Measurements from ENCODE around the gene SPAG6.

Gene SPAG6

GRCh38 chr10:22442063-22442462, 96.8 kb downstream of the SPAG6 start:
- ATAC-seq, result peak; percentile 69
- TF ChIP-seq OSR1 (CRISPR knock-in tag; IDR thresholded peaks at IDR 0.05) (no peak), ZFP30 (CRISPR knock-in tag; IDR thresholded peaks at IDR 0.05) (no peak), RARB (CRISPR knock-in tag; IDR thresholded peaks at IDR 0.05) (no peak), ZFP3 (CRISPR knock-in tag; IDR thresholded peaks at IDR 0.05) (no peak), BACH2 (CRISPR knock-in tag; IDR thresholded peaks at IDR 0.05; ENCODE audit: borderline replicate concordance) (no peak), ESRRG (CRISPR knock-in tag; IDR thresholded peaks at IDR 0.05) (no peak), ARNTL (CRISPR knock-in tag; IDR thresholded peaks at IDR 0.05; ENCODE audit: borderline replicate concordance, low read depth) (no peak), ZNF8 (CRISPR knock-in tag; IDR thresholded peaks at IDR 0.05) (no peak), CSDC2 (CRISPR knock-in tag; IDR thresholded peaks at IDR 0.05) (peak; percentile 44; the same call in 1 of the 2 replicates), GLIS3 (CRISPR knock-in tag; IDR thresholded peaks at IDR 0.05) (peak; percentile 74; the same call in 1 of the 2 replicates), TCF4 (CRISPR knock-in tag; IDR thresholded peaks at IDR 0.05; ENCODE audit: borderline replicate concordance) (peak; percentile 92), ZC3H10 (CRISPR knock-in tag; IDR thresholded peaks at IDR 0.05) (no peak), PPARA (CRISPR knock-in tag; IDR thresholded peaks at IDR 0.05; ENCODE audit: borderline replicate concordance) (no peak), SNAI2 (CRISPR knock-in tag; IDR thresholded peaks at IDR 0.05) (0 out of 2 replicates have a peak, but pooled peaks have one; percentile 42), ISL1 (CRISPR knock-in tag; IDR thresholded peaks at IDR 0.05) (peak; percentile 77), ZNF565 (CRISPR knock-in tag; conservative IDR thresholded peaks at IDR 0.05; ENCODE audit: low read depth) (no peak), TOX (CRISPR knock-in tag; IDR thresholded peaks at IDR 0.05; ENCODE audit: borderline replicate concordance) (no peak), ZNF70 (CRISPR knock-in tag; IDR thresholded peaks at IDR 0.05) (no peak), POU6F1 (CRISPR knock-in tag; IDR thresholded peaks at IDR 0.05; ENCODE audit: borderline replicate concordance, low read depth) (no peak)
- TF ChIP-seq, protein P1, sequence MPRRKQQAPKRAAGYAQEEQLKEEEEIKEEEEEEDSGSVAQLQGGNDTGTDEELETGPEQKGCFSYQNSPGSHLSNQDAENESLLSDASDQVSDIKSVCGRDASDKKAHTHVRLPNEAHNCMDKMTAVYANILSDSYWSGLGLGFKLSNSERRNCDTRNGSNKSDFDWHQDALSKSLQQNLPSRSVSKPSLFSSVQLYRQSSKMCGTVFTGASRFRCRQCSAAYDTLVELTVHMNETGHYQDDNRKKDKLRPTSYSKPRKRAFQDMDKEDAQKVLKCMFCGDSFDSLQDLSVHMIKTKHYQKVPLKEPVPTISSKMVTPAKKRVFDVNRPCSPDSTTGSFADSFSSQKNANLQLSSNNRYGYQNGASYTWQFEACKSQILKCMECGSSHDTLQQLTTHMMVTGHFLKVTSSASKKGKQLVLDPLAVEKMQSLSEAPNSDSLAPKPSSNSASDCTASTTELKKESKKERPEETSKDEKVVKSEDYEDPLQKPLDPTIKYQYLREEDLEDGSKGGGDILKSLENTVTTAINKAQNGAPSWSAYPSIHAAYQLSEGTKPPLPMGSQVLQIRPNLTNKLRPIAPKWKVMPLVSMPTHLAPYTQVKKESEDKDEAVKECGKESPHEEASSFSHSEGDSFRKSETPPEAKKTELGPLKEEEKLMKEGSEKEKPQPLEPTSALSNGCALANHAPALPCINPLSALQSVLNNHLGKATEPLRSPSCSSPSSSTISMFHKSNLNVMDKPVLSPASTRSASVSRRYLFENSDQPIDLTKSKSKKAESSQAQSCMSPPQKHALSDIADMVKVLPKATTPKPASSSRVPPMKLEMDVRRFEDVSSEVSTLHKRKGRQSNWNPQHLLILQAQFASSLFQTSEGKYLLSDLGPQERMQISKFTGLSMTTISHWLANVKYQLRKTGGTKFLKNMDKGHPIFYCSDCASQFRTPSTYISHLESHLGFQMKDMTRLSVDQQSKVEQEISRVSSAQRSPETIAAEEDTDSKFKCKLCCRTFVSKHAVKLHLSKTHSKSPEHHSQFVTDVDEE (CRISPR knock-in tag; IDR thresholded peaks at IDR 0.05), result peak; percentile 95
- TF ChIP-seq, protein P2, sequence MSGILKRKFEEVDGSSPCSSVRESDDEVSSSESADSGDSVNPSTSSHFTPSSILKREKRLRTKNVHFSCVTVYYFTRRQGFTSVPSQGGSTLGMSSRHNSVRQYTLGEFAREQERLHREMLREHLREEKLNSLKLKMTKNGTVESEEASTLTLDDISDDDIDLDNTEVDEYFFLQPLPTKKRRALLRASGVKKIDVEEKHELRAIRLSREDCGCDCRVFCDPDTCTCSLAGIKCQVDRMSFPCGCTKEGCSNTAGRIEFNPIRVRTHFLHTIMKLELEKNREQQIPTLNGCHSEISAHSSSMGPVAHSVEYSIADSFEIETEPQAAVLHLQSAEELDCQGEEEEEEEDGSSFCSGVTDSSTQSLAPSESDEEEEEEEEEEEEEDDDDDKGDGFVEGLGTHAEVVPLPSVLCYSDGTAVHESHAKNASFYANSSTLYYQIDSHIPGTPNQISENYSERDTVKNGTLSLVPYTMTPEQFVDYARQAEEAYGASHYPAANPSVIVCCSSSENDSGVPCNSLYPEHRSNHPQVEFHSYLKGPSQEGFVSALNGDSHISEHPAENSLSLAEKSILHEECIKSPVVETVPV (CRISPR knock-in tag; IDR thresholded peaks at IDR 0.05), result 0 out of 2 replicates have a peak, but pooled peaks have one; percentile 28
- TF ChIP-seq, protein P3, sequence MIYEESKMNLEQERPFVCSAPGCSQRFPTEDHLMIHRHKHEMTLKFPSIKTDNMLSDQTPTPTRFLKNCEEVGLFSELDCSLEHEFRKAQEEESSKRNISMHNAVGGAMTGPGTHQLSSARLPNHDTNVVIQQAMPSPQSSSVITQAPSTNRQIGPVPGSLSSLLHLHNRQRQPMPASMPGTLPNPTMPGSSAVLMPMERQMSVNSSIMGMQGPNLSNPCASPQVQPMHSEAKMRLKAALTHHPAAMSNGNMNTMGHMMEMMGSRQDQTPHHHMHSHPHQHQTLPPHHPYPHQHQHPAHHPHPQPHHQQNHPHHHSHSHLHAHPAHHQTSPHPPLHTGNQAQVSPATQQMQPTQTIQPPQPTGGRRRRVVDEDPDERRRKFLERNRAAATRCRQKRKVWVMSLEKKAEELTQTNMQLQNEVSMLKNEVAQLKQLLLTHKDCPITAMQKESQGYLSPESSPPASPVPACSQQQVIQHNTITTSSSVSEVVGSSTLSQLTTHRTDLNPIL (CRISPR knock-in tag; IDR thresholded peaks at IDR 0.05; ENCODE audit: low read depth), result no peak
- TF ChIP-seq, protein P4, sequence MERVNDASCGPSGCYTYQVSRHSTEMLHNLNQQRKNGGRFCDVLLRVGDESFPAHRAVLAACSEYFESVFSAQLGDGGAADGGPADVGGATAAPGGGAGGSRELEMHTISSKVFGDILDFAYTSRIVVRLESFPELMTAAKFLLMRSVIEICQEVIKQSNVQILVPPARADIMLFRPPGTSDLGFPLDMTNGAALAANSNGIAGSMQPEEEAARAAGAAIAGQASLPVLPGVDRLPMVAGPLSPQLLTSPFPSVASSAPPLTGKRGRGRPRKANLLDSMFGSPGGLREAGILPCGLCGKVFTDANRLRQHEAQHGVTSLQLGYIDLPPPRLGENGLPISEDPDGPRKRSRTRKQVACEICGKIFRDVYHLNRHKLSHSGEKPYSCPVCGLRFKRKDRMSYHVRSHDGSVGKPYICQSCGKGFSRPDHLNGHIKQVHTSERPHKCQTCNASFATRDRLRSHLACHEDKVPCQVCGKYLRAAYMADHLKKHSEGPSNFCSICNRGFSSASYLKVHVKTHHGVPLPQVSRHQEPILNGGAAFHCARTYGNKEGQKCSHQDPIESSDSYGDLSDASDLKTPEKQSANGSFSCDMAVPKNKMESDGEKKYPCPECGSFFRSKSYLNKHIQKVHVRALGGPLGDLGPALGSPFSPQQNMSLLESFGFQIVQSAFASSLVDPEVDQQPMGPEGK (CRISPR knock-in tag; IDR thresholded peaks at IDR 0.05; ENCODE audit: borderline replicate concordance), result no peak

DNA sequence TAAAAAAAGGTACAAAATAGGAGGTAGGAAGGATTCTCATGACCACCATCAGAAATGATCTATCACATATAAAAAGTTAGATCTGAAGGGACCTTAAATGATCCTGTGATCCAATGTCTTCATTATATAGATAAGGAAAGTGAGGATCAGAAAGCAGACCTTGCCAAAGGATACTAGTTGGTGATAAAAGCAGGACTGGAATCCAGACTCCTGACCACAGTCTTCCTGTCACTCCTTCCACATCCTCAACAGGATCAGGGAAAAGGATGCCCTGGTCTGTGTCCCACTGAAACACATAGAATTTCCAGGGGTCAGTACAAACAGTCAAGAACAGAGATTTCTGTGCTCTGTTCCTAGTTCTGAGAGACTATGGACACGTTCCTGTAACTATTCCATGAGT, 97.2 kb downstream of the SPAG6 start:
- TF ChIP-seq TOX (CRISPR knock-in tag; IDR thresholded peaks at IDR 0.05; ENCODE audit: borderline replicate concordance) (no peak), GLIS3 (CRISPR knock-in tag; IDR thresholded peaks at IDR 0.05) (no peak), ESRRG (CRISPR knock-in tag; IDR thresholded peaks at IDR 0.05) (no peak)
- TF ChIP-seq, protein P3 (CRISPR knock-in tag; IDR thresholded peaks at IDR 0.05; ENCODE audit: low read depth), result no peak

More for the DNA sequence above, 97.2 kb downstream of the SPAG6 start:
- ATAC-seq, result peak; percentile 62

Measured in SK-N-SH treated with all-trans-retinoic acid at 6 μM for 48 hours (cell line).